IPS-20b (cell line): Measurements from ENCODE around the gene CDC42EP4.

Experiments used
- H3K27ac ChIP-seq: one replicate; pipeline ENCODE4 v1.5.1; 2013; ENCODE audit warnings: low read length
- H3K27me3 ChIP-seq: 2 replicates; pipeline ENCODE4 v1.6.1; 2013; ENCODE audit warnings: mild to moderate bottlenecking, low read length, inconsistent platforms; ENCODE audit not compliant: insufficient read depth
- H3K36me3 ChIP-seq: 2 replicates; pipeline ENCODE4 v1.6.1; 2013; ENCODE audit warnings: low read depth, mild to moderate bottlenecking, inconsistent platforms, low read length, moderate library complexity; ENCODE audit not compliant: insufficient read depth
- H3K4me1 ChIP-seq: 2 replicates; pipeline ENCODE4 v1.6.1; 2013; ENCODE audit warnings: mild to moderate bottlenecking, control low read depth, inconsistent platforms, low read length, moderate library complexity; ENCODE audit not compliant: insufficient read depth
- H3K4me3 ChIP-seq: 2 replicates; pipeline ENCODE4 v1.5.1; 2013; ENCODE audit warnings: mild to moderate bottlenecking, low read length, inconsistent platforms
- H3K9ac ChIP-seq: 2 replicates; pipeline ENCODE4 v1.6.1; 2013; ENCODE audit warnings: low read depth, mild to moderate bottlenecking, inconsistent platforms, low read length, moderate library complexity
- H3K9me3 ChIP-seq: 2 replicates; pipeline ENCODE4 v1.6.1; 2013; ENCODE audit warnings: mild to moderate bottlenecking, low read depth, low read length, inconsistent platforms; ENCODE audit not compliant: insufficient read depth

Gene CDC42EP4

GRCh38 chr17:73331060-73331459, 19.3 kb upstream of the CDC42EP4 start:
- Histone ChIP-seq H3K4me3 (no peak overlapping the region), H3K36me3 (no peaks in the 10 kb centered on the region), H3K27ac (no peak overlapping the region), H3K4me1 (no peaks in the 10 kb centered on the region), H3K9ac (no peak overlapping the region), H3K9me3 (no peaks in the 10 kb centered on the region), H3K27me3 (no peaks in the 10 kb centered on the region)

- Histone ChIP-seq H3K27ac (no peak overlapping the region), H3K9me3 (no peaks in the 10 kb centered on the region), H3K36me3 (no peaks in the 10 kb centered on the region), H3K4me3 (no peak overlapping the region), H3K9ac (no peak overlapping the region), H3K27me3 (no peaks in the 10 kb centered on the region), H3K4me1 (peaks cover 10% of the 10 kb centered on the region; the same call in 1 of the 2 replicates)
These were observed 15.9 kb upstream of the CDC42EP4 start for GRCh38 chr17:73327676-73328075.

- Histone ChIP-seq H3K9me3 (no peaks in the 10 kb centered on the region), H3K9ac (no peak overlapping the region; the same call in 1 of the 2 replicates), H3K27me3 (no peaks in the 10 kb centered on the region), H3K4me1 (peaks cover 10% of the 10 kb centered on the region; the same call in 1 of the 2 replicates), H3K36me3 (no peaks in the 10 kb centered on the region), H3K27ac (no peak overlapping the region), H3K4me3 (no peak overlapping the region)
These were observed 13.7 kb upstream of the CDC42EP4 start for GRCh38 chr17:73325527-73325842.

DNA sequence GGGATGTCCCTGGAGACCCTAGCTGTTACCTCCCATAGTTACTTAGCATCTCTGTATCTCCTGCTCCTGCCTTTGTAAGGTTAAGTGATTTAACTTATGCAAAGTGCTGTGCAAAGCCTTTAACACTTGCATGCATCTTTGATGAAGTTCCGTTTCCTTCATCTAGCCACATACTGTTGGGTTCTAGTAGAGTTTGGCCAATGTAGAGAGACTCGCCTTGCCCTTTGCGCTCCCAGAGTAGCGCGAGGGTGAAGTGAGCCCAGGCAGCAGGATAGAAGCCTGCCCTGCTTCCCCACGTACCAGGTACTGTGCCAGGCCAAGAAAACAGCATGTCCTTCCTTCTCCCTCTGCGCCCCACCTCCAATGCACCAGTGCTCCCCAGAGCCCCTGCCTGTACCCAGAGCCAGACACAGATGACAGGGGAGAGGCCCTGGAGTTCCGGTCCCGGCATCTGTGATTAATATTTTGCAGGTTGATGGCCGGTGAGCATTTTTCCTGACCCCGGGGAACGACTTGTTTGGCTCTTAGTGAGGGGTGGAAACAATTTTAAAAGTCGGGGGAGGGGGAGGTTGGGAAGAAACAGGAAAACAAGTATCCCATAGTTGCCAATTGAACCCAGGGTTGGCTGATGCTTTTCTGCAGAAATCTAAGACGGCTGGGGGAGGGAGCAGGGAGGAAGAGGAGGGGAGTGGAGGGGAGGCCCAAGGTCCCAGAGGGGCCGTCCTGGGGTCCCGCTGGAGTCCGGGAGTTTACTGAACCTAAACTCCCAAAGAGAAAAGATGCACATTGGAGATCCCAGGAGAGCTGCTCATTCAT, 13.1 kb upstream of the CDC42EP4 start:
- no peak overlapping the region; the same call in 1 of the 2 replicates for H3K9ac ChIP-seq
- H3K4me1 ChIP-seq = peaks cover 10% of the 10 kb centered on the region; the same call in 1 of the 2 replicates
- H3K36me3 ChIP-seq = no peaks in the 10 kb centered on the region
- no peak overlapping the region for H3K27ac ChIP-seq
- no peak overlapping the region for H3K4me3 ChIP-seq
- no peaks in the 10 kb centered on the region for H3K9me3 ChIP-seq
- no peaks in the 10 kb centered on the region for H3K27me3 ChIP-seq

- Histone ChIP-seq H3K4me1 (peaks cover 10% of the 10 kb centered on the region; the same call in 1 of the 2 replicates), H3K27ac (no peak overlapping the region), H3K36me3 (no peaks in the 10 kb centered on the region), H3K9ac (no peak overlapping the region), H3K9me3 (no peaks in the 10 kb centered on the region), H3K4me3 (no peak overlapping the region), H3K27me3 (no peaks in the 10 kb centered on the region)
These were observed 12.3 kb upstream of the CDC42EP4 start for GRCh38 chr17:73324160-73324475.

DNA sequence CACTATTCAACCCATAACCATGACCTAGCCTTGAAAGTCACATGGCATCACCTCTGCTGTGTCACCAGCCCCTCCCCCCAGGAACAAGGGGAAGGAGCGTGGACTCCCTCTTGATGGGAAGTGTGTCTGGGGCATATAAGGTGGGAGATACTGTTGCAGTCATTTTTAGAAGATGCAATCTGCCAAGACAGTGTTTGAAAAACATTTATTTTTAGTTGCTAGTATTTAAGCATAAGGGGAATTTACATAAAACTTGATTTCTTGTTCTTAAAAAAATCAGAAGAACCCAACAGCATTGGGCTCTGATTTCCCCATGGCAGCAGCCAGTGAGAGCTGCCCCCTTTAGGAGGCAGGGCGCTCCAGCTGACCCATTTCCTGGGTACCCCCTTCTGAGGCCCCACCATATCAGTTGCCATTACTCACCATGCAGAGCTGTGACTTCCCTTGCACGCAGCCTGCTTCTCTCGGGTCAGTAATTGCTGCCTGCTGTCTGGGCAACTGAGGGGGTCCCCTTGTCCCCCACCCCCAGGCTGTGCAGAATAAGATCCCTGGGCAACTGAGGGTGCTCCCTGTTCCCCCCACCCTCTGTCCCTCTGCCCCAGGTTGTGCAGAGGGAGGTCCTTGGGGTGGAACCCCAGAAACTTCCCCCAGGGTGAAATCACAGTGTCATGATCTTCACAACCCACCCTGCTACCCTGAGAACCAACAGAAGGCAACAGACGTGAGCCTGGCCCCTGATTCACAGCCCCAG, 11.8 kb upstream of the CDC42EP4 start:
- Histone ChIP-seq H3K9me3 (no peaks in the 10 kb centered on the region), H3K36me3 (no peaks in the 10 kb centered on the region), H3K27ac (no peak overlapping the region), H3K27me3 (no peaks in the 10 kb centered on the region), H3K9ac (no peak overlapping the region), H3K4me1 (peaks cover 10% of the 10 kb centered on the region; the same call in 1 of the 2 replicates), H3K4me3 (no peak overlapping the region)

GRCh38 chr17:73320601-73321264, 8.9 kb upstream of the CDC42EP4 start:
- peaks cover 13% of the 10 kb centered on the region; the same call in 1 of the 2 replicates for H3K4me1 ChIP-seq

DNA sequence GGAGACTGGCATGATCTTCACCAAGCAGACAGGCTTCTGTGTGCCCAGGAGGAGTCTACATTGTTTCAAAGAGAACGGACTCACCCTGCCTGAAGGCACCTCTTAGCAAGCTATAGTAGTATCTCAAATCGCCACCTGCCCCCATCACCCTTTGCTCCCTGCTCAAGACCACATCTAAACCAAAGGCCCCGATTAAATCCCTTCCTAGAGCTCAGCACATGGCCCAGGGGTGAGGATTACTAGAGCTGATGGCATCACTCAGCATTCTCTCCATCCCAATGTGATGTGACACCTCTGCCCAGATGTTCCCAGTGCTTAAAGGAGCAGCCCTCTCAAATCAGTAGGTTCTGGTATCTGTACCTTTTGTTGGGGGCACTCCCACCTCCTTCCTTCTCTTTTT, 8.0 kb upstream of the CDC42EP4 start:
- Histone ChIP-seq H3K4me1 (peaks cover 16% of the 10 kb centered on the region; the same call in 1 of the 2 replicates), H3K27ac (no peak overlapping the region), H3K9ac (no peak overlapping the region), H3K4me3 (no peak overlapping the region), H3K27me3 (no peaks in the 10 kb centered on the region), H3K9me3 (no peaks in the 10 kb centered on the region), H3K36me3 (no peaks in the 10 kb centered on the region)

More at GRCh38 chr17:73320601-73321264, 8.9 kb upstream of the CDC42EP4 start:
- Histone ChIP-seq H3K27me3 (no peaks in the 10 kb centered on the region), H3K9ac (no peak overlapping the region), H3K27ac (no peak overlapping the region), H3K9me3 (no peaks in the 10 kb centered on the region), H3K4me3 (no peak overlapping the region), H3K36me3 (no peaks in the 10 kb centered on the region)

DNA sequence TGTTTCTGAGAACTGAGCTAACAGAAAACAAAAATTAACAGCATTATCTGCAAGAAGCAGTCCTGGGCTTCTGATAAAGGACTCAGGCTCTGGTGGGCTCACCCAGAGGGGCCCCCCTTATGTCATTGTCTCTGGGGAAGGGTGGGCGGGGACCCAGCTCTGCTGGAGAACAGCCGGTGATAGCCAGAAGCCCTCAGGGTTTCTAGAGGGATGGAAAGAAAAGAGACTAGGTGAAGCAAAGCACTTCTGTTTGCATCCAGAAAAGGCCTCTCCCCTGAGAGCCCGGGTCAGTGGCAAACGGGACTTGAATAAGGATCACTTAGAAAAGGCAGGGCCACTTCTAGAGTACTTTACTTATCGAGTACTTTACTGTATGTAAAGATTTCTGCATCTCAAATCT, 7.0 kb upstream of the CDC42EP4 start:
- Histone ChIP-seq H3K9me3 (no peaks in the 10 kb centered on the region), H3K9ac (no peak overlapping the region), H3K27me3 (no peaks in the 10 kb centered on the region), H3K4me1 (peaks cover 7% of the 10 kb centered on the region; the same call in 1 of the 2 replicates), H3K4me3 (no peak overlapping the region), H3K27ac (no peak overlapping the region), H3K36me3 (no peaks in the 10 kb centered on the region)

DNA sequence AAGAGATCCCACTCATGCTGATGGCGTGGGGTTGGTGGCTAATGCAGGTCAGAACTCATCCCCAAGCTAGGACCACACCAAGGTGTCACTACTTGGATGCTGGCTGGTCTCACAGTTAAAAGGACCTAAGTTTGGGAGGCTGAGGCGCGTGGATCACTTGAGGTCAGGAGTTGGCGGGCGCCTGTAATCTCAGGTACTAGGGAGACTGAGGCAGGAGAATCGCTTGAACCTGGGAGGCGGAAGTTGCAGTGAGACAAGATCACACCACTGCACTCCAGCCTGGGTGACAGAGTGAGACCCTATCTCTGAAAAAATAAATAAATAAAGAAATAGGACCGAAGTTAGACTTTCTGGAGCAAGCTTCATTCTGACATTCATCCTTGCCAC, 6.6 kb upstream of the CDC42EP4 start:
- H3K27ac ChIP-seq = no peak overlapping the region
- H3K36me3 ChIP-seq = no peaks in the 10 kb centered on the region
- peaks cover 7% of the 10 kb centered on the region; the same call in 1 of the 2 replicates for H3K4me1 ChIP-seq
- no peaks in the 10 kb centered on the region for H3K27me3 ChIP-seq
- H3K4me3 ChIP-seq = no peak overlapping the region
- H3K9me3 ChIP-seq = no peaks in the 10 kb centered on the region
- H3K9ac ChIP-seq = no peak overlapping the region

DNA sequence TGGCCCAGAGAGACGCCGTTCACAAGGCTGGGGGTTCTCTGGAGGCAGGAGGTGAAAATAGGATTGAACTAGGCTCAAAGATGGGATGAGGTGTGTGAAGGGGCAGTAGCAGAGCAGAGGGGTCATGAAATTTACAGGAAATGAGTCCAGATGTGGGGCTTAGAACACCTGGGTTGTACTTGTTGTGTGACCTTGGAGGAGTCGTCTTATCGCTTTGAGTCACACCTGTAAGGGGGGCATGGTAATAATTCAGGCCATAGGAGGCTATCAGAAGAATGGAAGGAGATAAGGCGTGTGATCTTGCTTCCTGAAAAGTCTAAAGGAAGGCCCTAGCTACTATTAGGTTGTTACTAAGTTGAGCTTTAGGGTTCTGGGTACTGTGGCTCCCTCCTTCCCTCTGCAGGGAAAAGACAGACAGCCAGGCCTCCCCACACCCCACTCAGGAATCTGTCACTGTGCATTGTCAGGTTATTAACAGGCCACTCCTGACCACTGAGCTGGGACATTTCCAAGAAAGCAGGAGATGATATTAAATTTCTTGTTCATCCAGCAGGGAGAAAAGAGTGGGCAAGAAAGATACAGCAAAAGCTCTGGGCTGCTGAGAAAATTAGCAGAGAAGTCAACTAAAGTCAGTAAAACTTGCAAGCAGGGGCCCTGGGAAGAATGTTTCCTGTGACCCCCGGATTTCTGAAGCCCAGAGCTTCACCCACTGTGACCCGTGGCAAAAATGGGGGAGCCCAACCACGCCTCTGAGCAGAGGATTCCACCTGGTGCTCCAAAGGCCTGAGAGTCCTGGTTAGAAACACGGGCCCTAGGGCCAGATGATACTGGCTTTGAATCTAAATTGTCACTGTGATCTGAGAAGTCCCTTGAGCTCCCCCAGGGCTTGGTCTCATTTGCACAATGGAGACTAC, 6.0 kb upstream of the CDC42EP4 start:
- H3K36me3 ChIP-seq = no peaks in the 10 kb centered on the region
- no peak overlapping the region for H3K27ac ChIP-seq
- H3K4me1 ChIP-seq = peaks cover 10% of the 10 kb centered on the region; the same call in 1 of the 2 replicates
- H3K9me3 ChIP-seq = no peaks in the 10 kb centered on the region
- H3K27me3 ChIP-seq = peaks cover 2% of the 10 kb centered on the region
- no peak overlapping the region for H3K4me3 ChIP-seq
- no peak overlapping the region for H3K9ac ChIP-seq
